Duodenal mucosa (tissue), 2 donors: Measurements from ENCODE around the gene RTN4IP1.
"Not testable (repeated sequence)": the region's sequence is repeated elsewhere in the genome, so short reads cannot be mapped to it uniquely, and the experiment has no call there.

ENCODE experiments used
- H3K27ac ChIP-seq: one replicate; pipeline ENCODE4 v1.7.0; 2013; ENCODE audit warnings: low read depth, low read length
- H3K27me3 ChIP-seq, 2 donors: one replicate each; pipeline ENCODE4 v1.7.0; 2013; ENCODE audit warnings: low read length in 2 of 2, control low read depth in 1 of 2; ENCODE audit not compliant: insufficient read depth in 2 of 2, control insufficient read depth in 1 of 2
- H3K36me3 ChIP-seq, 2 donors: one replicate each; pipeline ENCODE4 v1.7.0; 2013; ENCODE audit warnings: low read length in 2 of 2, control low read depth in 1 of 2; ENCODE audit not compliant: insufficient read depth in 2 of 2, control insufficient read depth in 1 of 2
- H3K4me1 ChIP-seq, 2 donors: one replicate each; pipeline ENCODE4 v1.7.0; 2013; ENCODE audit warnings: low read length in 2 of 2, control low read depth in 1 of 2; ENCODE audit not compliant: insufficient read depth in 2 of 2, control insufficient read depth in 1 of 2
- H3K4me3 ChIP-seq, 2 donors: one replicate each; pipeline ENCODE4 v1.7.0; 2013; ENCODE audit warnings: low read length in 2 of 2, low read depth in 1 of 2
- H3K9ac ChIP-seq, 2 donors: one replicate each; pipeline ENCODE4 v1.7.0; 2013; ENCODE audit warnings: low read length in 2 of 2, low read depth in 1 of 2
- H3K9me3 ChIP-seq, 2 donors: one replicate each; pipeline ENCODE4 v1.7.0; 2013; ENCODE audit warnings: low read length in 2 of 2, control low read depth in 1 of 2; ENCODE audit not compliant: control insufficient read depth in 1 of 2

Gene RTN4IP1

GRCh38 chr6:106591111-106591825 is 38.0 kb downstream of the RTN4IP1 start:
- peaks cover 0 to 27% of the 10 kb centered on the region in 2 donors for H3K36me3 ChIP-seq
- no peaks in the 10 kb centered on the region for H3K9me3 ChIP-seq
- no peaks in the 10 kb centered on the region for H3K27me3 ChIP-seq
- no peak overlapping the region for H3K9ac ChIP-seq
- H3K4me3 ChIP-seq: no peak overlapping the region
- H3K27ac ChIP-seq: no peak overlapping the region
- no peaks in the 10 kb centered on the region for H3K4me1 ChIP-seq

GRCh38 chr6:106588937-106589336 is 40.4 kb downstream of the RTN4IP1 start:
- not testable (repeated sequence) for H3K27me3 ChIP-seq, H3K9me3 ChIP-seq, H3K27ac ChIP-seq, H3K4me1 ChIP-seq, H3K9ac ChIP-seq, H3K4me3 ChIP-seq
- peaks cover 0 to 32% of the 10 kb centered on the region in 2 donors for H3K36me3 ChIP-seq

DNA sequence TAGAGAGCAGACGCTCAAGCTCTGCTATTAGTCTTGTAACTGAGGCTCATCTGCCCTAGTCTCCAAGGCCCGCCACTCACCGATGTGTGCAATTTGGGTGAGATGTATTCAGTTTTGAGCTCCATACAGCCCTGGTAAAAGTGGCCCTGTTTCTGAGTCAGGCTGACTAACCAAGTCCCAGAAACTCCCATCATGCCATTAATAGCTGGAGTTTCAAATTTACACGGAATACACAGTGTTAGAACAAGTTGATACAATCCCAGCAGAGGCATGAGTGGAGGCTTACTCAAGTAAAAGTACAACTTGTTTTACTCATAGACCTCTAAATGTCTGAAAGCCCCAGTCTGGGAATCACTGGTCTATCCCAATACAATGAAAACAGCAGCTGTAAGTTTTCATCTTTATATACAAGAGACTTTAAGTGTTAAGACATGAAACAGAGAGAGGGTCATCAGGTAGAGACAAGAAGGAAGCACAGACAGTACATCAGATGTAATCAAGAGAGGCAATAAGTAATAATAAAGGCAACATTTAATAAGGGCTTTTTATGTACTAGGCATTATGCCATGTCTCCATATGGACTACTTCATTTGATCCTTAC is 42.4 kb downstream of the RTN4IP1 start:
- Histone ChIP-seq H3K4me1 (no peaks in the 10 kb centered on the region), H3K9ac (no peak overlapping the region), H3K27me3 (no peaks in the 10 kb centered on the region), H3K36me3 (peaks cover 8 to 43% of the 10 kb centered on the region in 2 donors), H3K4me3 (no peak overlapping the region), H3K9me3 (no peaks in the 10 kb centered on the region), H3K27ac (no peak overlapping the region)

- Histone ChIP-seq H3K9me3 (no peaks in the 10 kb centered on the region), H3K27me3 (no peaks in the 10 kb centered on the region), H3K9ac (no peak overlapping the region), H3K36me3 (peaks cover 8 to 29% of the 10 kb centered on the region in 2 donors), H3K4me3 (no peak overlapping the region), H3K4me1 (no peaks in the 10 kb centered on the region), H3K27ac (no peak overlapping the region)
These were observed 47.8 kb downstream of the RTN4IP1 start for GRCh38 chr6:106581468-106581867.

GRCh38 chr6:106579281-106579680 is 50.0 kb downstream of the RTN4IP1 start:
- Histone ChIP-seq H3K36me3 (peaks cover 8 to 37% of the 10 kb centered on the region in 2 donors), H3K9ac (no peak overlapping the region), H3K4me1 (no peaks in the 10 kb centered on the region), H3K9me3 (no peaks in the 10 kb centered on the region), H3K4me3 (no peak overlapping the region), H3K27ac (no peak overlapping the region), H3K27me3 (no peaks in the 10 kb centered on the region)

GRCh38 chr6:106574741-106575458 is 54.4 kb downstream of the RTN4IP1 start:
- no peaks in the 10 kb centered on the region for H3K27me3 ChIP-seq
- H3K9ac ChIP-seq: no peak overlapping the region
- no peaks in the 10 kb centered on the region for H3K9me3 ChIP-seq
- H3K27ac ChIP-seq: no peak overlapping the region
- no peak overlapping the region for H3K4me3 ChIP-seq
- peaks cover 0 to 20% of the 10 kb centered on the region in 2 donors for H3K36me3 ChIP-seq
- H3K4me1 ChIP-seq: no peaks in the 10 kb centered on the region

DNA sequence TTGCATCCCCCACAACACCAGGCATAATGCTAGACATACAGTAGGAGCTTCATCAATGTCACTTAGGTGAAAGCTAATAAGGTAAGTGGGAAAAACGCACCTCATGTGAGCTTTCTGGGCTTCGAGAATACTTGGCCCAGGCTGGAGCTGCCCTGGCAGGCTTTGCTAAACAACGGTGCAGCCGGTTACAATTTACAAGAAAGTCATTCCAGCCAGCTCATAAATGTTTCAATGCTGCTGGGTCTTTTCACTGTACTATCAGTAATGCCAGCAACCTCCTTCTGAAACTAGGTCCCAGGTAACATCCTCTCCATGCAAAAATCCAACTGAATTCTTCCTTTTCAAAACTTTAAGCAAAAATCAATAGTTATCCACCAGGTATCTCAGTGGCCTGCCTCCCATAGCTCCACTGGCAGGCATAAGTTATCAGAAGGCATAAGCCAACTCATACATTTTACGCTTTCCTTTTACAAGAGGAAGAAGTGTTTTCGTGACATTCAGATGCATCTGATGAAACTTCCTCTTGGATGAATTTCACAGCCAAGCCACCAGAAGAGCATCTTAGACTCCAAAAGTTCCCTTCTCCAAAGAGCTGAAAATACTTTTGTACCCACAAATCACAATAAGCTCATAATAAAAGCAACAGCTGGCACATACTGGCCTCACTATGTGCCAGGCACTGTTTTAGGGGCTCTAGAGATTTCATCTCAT is 56.3 kb downstream of the RTN4IP1 start:
- no peak overlapping the region for H3K4me3 ChIP-seq
- no peaks in the 10 kb centered on the region for H3K4me1 ChIP-seq
- H3K9ac ChIP-seq: no peak overlapping the region
- H3K27ac ChIP-seq: no peak overlapping the region
- H3K36me3 ChIP-seq: peaks cover 13 to 38% of the 10 kb centered on the region in 2 donors
- H3K9me3 ChIP-seq: no peaks in the 10 kb centered on the region
- no peaks in the 10 kb centered on the region for H3K27me3 ChIP-seq

DNA sequence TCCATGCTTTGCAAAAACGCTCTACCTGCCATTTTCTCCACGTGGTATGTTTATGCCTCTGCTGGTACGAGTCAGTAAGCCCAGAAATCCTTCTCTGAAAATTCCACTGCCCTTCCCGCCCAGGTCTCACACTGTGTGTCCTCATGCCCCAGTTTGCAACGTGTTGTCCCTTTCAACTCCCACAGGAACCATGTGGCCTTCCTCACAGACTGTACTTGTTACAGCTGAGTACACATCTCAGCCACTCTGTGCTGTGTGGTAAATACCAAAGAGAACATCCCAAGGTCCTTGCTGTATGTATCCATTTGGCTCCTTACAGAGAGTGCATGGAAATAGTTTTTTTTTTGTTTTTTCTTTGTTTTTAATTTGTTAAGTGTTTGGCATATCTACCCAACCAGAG is 56.9 kb downstream of the RTN4IP1 start:
- Histone ChIP-seq H3K4me1 (no peaks in the 10 kb centered on the region), H3K9ac (no peak overlapping the region), H3K9me3 (no peaks in the 10 kb centered on the region), H3K4me3 (no peak overlapping the region), H3K27ac (no peak overlapping the region), H3K27me3 (no peaks in the 10 kb centered on the region), H3K36me3 (peaks cover 13 to 38% of the 10 kb centered on the region in 2 donors)

- Histone ChIP-seq H3K4me1 (peaks cover 0 to under 1% of the 10 kb centered on the region in 2 donors), H3K4me3 (no peak overlapping the region), H3K9ac (no peak overlapping the region), H3K27me3 (no peaks in the 10 kb centered on the region), H3K9me3 (no peaks in the 10 kb centered on the region), H3K27ac (no peak overlapping the region), H3K36me3 (peaks cover 16 to 40% of the 10 kb centered on the region in 2 donors)
These were observed 59.9 kb downstream of the RTN4IP1 start for GRCh38 chr6:106569428-106569827.

- H3K27ac ChIP-seq: no peak overlapping the region
- H3K9ac ChIP-seq: no peak overlapping the region
- H3K4me3 ChIP-seq: no peak overlapping the region
- peaks cover 0 to 3% of the 10 kb centered on the region in 2 donors for H3K4me1 ChIP-seq
- H3K9me3 ChIP-seq: no peaks in the 10 kb centered on the region
- H3K27me3 ChIP-seq: no peaks in the 10 kb centered on the region
- H3K36me3 ChIP-seq: peaks cover 20 to 46% of the 10 kb centered on the region in 2 donors
These were observed 60.8 kb downstream of the RTN4IP1 start for GRCh38 chr6:106568530-106568929.
